Measurements from ENCODE around the gene B4GALNT3. TPM values are rescaled to one million over a fixed set of nuclear protein-coding genes. Genes with fewer than 3 reads are reported as not detected.
A peak's percentile ranks its signal among the peaks of the same experiment; 100 is the strongest.

The B4GALNT3 gene
- total RNA-seq, 1 donor from 2014 or later: 4.2 TPM

DNA sequence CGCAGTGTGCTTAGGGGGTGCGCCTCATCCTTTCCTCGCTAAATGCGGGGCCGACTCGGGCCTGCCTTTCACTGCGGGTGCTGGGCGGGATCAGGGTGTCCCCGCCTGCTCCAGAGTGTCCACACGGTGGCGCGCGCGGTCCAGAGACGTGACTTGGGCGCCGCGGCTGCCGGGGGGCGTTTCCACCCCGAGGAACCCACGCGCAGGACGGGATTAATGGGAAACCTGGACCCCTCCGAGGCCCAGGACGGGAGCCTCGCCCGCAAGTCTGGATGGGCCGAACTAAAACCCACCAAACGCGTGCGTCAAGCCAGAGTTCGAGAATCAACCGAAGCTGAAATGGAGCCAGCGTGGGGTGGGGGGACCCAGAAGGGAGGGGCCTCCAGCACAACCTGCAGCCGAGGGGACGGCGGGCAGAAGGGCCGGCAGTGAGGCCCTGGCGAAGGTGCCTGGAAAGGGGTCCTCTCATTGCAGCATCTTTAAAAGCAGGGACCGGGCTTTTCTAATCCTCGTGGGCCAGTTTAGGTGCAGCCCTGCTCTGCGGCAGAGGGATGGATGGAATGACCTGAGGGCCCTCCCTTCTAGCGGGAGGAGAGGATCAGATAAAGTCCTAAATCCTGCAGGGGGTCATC is 110.2 kb downstream of the B4GALNT3 start:
- Histone ChIP-seq H3K27me3 (ENCODE audit: control insufficient read depth in 3 of 3, insufficient read depth in 3 of 3, low read length in 3 of 3) (no peaks in the 10 kb centered on the region), H3K36me3 (ENCODE audit: control insufficient read depth in 3 of 3, insufficient read depth in 3 of 3, low read length in 3 of 3) (no peaks in the 10 kb centered on the region), H3K4me3 (ENCODE audit: low read length in 3 of 3) (peak overlapping the region; percentile 75 to 84 (median 79)), H3K27ac (ENCODE audit: low read depth, low read length) (peak overlapping the region; percentile 90), H3K9ac (ENCODE audit: low read depth in 1 of 3, low read length in 3 of 3) (peak overlapping the region; percentile 79 to 93 (median 81)), H3K9me3 (ENCODE audit: control insufficient read depth in 3 of 3, low read length in 3 of 3) (no peaks in the 10 kb centered on the region), H3K4me1 (ENCODE audit: control insufficient read depth in 3 of 3, insufficient read depth in 3 of 3, low read length in 3 of 3) (peaks cover 27 to 29% (median 28%) of the 10 kb centered on the region in 3 donors)

GRCh38 chr12:570435-570920 is 110.7 kb downstream of the B4GALNT3 start:
- no peaks in the 10 kb centered on the region for H3K36me3 ChIP-seq (ENCODE audit: control insufficient read depth in 3 of 3, insufficient read depth in 3 of 3, low read length in 3 of 3)
- peak overlapping the region; percentile 90 for H3K27ac ChIP-seq (ENCODE audit: low read depth, low read length)
- H3K9me3 ChIP-seq (ENCODE audit: control insufficient read depth in 3 of 3, low read length in 3 of 3): no peaks in the 10 kb centered on the region
- H3K9ac ChIP-seq (ENCODE audit: low read depth in 1 of 3, low read length in 3 of 3): peak overlapping the region; percentile 79 to 93 (median 81)
- peaks cover 31 to 33% (median 32%) of the 10 kb centered on the region in 3 donors for H3K4me1 ChIP-seq (ENCODE audit: control insufficient read depth in 3 of 3, insufficient read depth in 3 of 3, low read length in 3 of 3)
- no peaks in the 10 kb centered on the region for H3K27me3 ChIP-seq (ENCODE audit: control insufficient read depth in 3 of 3, insufficient read depth in 3 of 3, low read length in 3 of 3)
- peak overlapping the region; percentile 75 to 84 (median 79) for H3K4me3 ChIP-seq (ENCODE audit: low read length in 3 of 3)

DNA sequence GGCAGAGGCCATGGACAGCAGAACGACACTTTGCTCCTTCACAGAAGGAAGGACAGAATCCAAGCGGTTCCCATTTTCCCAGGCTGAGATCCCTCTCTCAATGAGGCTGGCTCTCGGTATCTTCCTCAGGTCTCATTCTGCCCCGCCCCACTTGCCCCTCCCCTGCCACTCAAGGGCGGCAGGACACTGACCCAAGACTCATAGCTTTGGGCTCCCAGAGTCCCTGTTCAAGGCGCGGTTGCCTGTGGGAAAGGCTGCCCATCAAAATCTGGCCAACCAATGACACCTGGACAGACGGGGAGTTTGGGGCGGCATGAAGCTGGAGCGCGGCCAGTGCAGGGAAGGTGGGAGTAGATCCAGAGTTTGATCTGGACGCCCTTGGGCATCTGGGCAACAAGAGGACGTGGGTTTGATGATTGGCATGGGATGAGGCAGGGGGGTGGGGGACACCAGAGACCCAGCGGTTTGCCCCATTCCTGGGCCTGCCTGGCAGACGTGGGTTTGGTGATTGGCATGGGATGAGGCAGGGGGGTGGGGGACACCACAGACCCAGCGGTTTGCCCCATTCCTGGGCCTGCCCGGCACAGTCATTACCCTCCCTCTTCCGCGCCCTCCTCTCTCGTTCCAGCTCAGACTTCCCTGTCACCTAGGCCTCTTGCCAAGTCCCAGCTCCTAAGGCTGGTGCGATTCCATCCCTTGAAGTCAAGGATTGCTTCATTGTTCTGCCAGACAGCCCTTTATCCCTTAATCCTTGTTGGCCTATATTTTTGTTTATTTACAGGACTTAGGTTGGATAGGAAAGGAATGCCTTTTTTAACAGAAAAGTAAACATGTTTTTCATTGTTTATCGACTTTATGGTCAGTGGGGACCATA is 111.4 kb downstream of the B4GALNT3 start:
- Histone ChIP-seq H3K9me3 (ENCODE audit: control insufficient read depth in 3 of 3, low read length in 3 of 3) (no peaks in the 10 kb centered on the region), H3K27ac (ENCODE audit: low read depth, low read length) (peak overlapping the region; percentile 90), H3K27me3 (ENCODE audit: control insufficient read depth in 3 of 3, insufficient read depth in 3 of 3, low read length in 3 of 3) (no peaks in the 10 kb centered on the region), H3K9ac (ENCODE audit: low read depth in 1 of 3, low read length in 3 of 3) (peak overlapping the region; percentile 79 to 93 (median 81)), H3K36me3 (ENCODE audit: control insufficient read depth in 3 of 3, insufficient read depth in 3 of 3, low read length in 3 of 3) (no peaks in the 10 kb centered on the region), H3K4me1 (ENCODE audit: control insufficient read depth in 3 of 3, insufficient read depth in 3 of 3, low read length in 3 of 3) (peaks cover 38 to 40% (median 38%) of the 10 kb centered on the region in 3 donors), H3K4me3 (ENCODE audit: low read length in 3 of 3) (peak overlapping the region; percentile 75 to 84 (median 79))

- Histone ChIP-seq H3K27me3 (ENCODE audit: control insufficient read depth in 3 of 3, insufficient read depth in 3 of 3, low read length in 3 of 3) (no peaks in the 10 kb centered on the region), H3K27ac (ENCODE audit: low read depth, low read length) (peak overlapping the region; percentile 90), H3K4me3 (ENCODE audit: low read length in 3 of 3) (peak overlapping the region; percentile 14 to 84 (median 75))
These were observed 112.2 kb downstream of the B4GALNT3 start for GRCh38 chr12:571795-572531.

DNA sequence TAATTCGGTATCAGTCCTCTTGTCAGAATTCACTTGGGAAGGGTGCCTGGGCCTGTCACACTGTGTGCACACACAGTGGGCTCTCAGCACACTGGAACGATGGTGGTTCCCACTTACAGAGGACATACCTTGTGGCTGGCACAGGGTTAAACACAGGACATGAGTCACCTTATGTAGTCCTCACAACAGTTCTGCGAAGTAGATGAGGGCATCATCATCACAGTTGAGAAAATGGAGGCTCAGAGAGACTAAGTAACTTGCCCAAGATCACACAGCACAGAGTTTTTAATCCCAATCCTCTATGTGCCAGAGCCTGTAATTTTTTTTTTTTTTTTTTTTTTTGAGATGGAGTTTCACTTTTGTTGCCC is 112.8 kb downstream of the B4GALNT3 start:
- no peak overlapping the region for H3K4me3 ChIP-seq (ENCODE audit: low read length in 3 of 3)
- H3K27ac ChIP-seq (ENCODE audit: low read depth, low read length): peak overlapping the region; percentile 90
- H3K9ac ChIP-seq (ENCODE audit: low read depth in 1 of 3, low read length in 3 of 3): peak overlapping the region; percentile 43 to 93 (median 64)
- no peaks in the 10 kb centered on the region for H3K36me3 ChIP-seq (ENCODE audit: control insufficient read depth in 3 of 3, insufficient read depth in 3 of 3, low read length in 3 of 3)
- peaks cover 44 to 48% (median 45%) of the 10 kb centered on the region in 3 donors for H3K4me1 ChIP-seq (ENCODE audit: control insufficient read depth in 3 of 3, insufficient read depth in 3 of 3, low read length in 3 of 3)
- no peaks in the 10 kb centered on the region for H3K27me3 ChIP-seq (ENCODE audit: control insufficient read depth in 3 of 3, insufficient read depth in 3 of 3, low read length in 3 of 3)
- no peaks in the 10 kb centered on the region for H3K9me3 ChIP-seq (ENCODE audit: control insufficient read depth in 3 of 3, low read length in 3 of 3)

More at GRCh38 chr12:571795-572531, 112.2 kb downstream of the B4GALNT3 start:
- no peaks in the 10 kb centered on the region for H3K9me3 ChIP-seq (ENCODE audit: control insufficient read depth in 3 of 3, low read length in 3 of 3)
- peaks cover 44 to 48% (median 45%) of the 10 kb centered on the region in 3 donors for H3K4me1 ChIP-seq (ENCODE audit: control insufficient read depth in 3 of 3, insufficient read depth in 3 of 3, low read length in 3 of 3)
- no peaks in the 10 kb centered on the region for H3K36me3 ChIP-seq (ENCODE audit: control insufficient read depth in 3 of 3, insufficient read depth in 3 of 3, low read length in 3 of 3)
- peak overlapping the region; percentile 43 to 93 (median 64) for H3K9ac ChIP-seq (ENCODE audit: low read depth in 1 of 3, low read length in 3 of 3)

GRCh38 chr12:573232-573631 is 113.5 kb downstream of the B4GALNT3 start:
- H3K36me3 ChIP-seq (ENCODE audit: control insufficient read depth in 3 of 3, insufficient read depth in 3 of 3, low read length in 3 of 3): no peaks in the 10 kb centered on the region
- H3K9ac ChIP-seq (ENCODE audit: low read depth in 1 of 3, low read length in 3 of 3): no peak overlapping the region
- H3K4me3 ChIP-seq (ENCODE audit: low read length in 3 of 3): no peak overlapping the region
- no peaks in the 10 kb centered on the region for H3K9me3 ChIP-seq (ENCODE audit: control insufficient read depth in 3 of 3, low read length in 3 of 3)
- H3K27me3 ChIP-seq (ENCODE audit: control insufficient read depth in 3 of 3, insufficient read depth in 3 of 3, low read length in 3 of 3): no peaks in the 10 kb centered on the region
- peaks cover 44 to 50% (median 45%) of the 10 kb centered on the region in 3 donors for H3K4me1 ChIP-seq (ENCODE audit: control insufficient read depth in 3 of 3, insufficient read depth in 3 of 3, low read length in 3 of 3)
- H3K27ac ChIP-seq (ENCODE audit: low read depth, low read length): no peak overlapping the region

GRCh38 chr12:574475-575128 is 114.9 kb downstream of the B4GALNT3 start:
- H3K4me1 ChIP-seq (ENCODE audit: control insufficient read depth in 3 of 3, insufficient read depth in 3 of 3, low read length in 3 of 3): peaks cover 50 to 58% (median 57%) of the 10 kb centered on the region in 3 donors
- no peak overlapping the region for H3K9ac ChIP-seq (ENCODE audit: low read depth in 1 of 3, low read length in 3 of 3)
- no peaks in the 10 kb centered on the region for H3K36me3 ChIP-seq (ENCODE audit: control insufficient read depth in 3 of 3, insufficient read depth in 3 of 3, low read length in 3 of 3)
- H3K27ac ChIP-seq (ENCODE audit: low read depth, low read length): peak overlapping the region; percentile 54
- no peaks in the 10 kb centered on the region for H3K9me3 ChIP-seq (ENCODE audit: control insufficient read depth in 3 of 3, low read length in 3 of 3)
- no peak overlapping the region for H3K4me3 ChIP-seq (ENCODE audit: low read length in 3 of 3)
- H3K27me3 ChIP-seq (ENCODE audit: control insufficient read depth in 3 of 3, insufficient read depth in 3 of 3, low read length in 3 of 3): no peaks in the 10 kb centered on the region

- peak overlapping the region; percentile 54 for H3K27ac ChIP-seq (ENCODE audit: low read depth, low read length)
- H3K4me1 ChIP-seq (ENCODE audit: control insufficient read depth in 3 of 3, insufficient read depth in 3 of 3, low read length in 3 of 3): peaks cover 48 to 54% (median 53%) of the 10 kb centered on the region in 3 donors
- no peaks in the 10 kb centered on the region for H3K9me3 ChIP-seq (ENCODE audit: control insufficient read depth in 3 of 3, low read length in 3 of 3)
- no peaks in the 10 kb centered on the region for H3K36me3 ChIP-seq (ENCODE audit: control insufficient read depth in 3 of 3, insufficient read depth in 3 of 3, low read length in 3 of 3)
- H3K27me3 ChIP-seq (ENCODE audit: control insufficient read depth in 3 of 3, insufficient read depth in 3 of 3, low read length in 3 of 3): no peaks in the 10 kb centered on the region
- no peak overlapping the region for H3K4me3 ChIP-seq (ENCODE audit: low read length in 3 of 3)
- H3K9ac ChIP-seq (ENCODE audit: low read depth in 1 of 3, low read length in 3 of 3): peak overlapping the region in 1 of 3 donors; percentile 8
These were observed 115.4 kb downstream of the B4GALNT3 start for GRCh38 chr12:575129-575502.

GRCh38 chr12:575948-576614 is 116.3 kb downstream of the B4GALNT3 start:
- Histone ChIP-seq H3K4me1 (ENCODE audit: control insufficient read depth in 3 of 3, insufficient read depth in 3 of 3, low read length in 3 of 3) (peaks cover 39 to 51% (median 50%) of the 10 kb centered on the region in 3 donors), H3K27ac (ENCODE audit: low read depth, low read length) (peak overlapping the region; percentile 54), H3K9me3 (ENCODE audit: control insufficient read depth in 3 of 3, low read length in 3 of 3) (no peaks in the 10 kb centered on the region), H3K27me3 (ENCODE audit: control insufficient read depth in 3 of 3, insufficient read depth in 3 of 3, low read length in 3 of 3) (no peaks in the 10 kb centered on the region), H3K36me3 (ENCODE audit: control insufficient read depth in 3 of 3, insufficient read depth in 3 of 3, low read length in 3 of 3) (no peaks in the 10 kb centered on the region), H3K4me3 (ENCODE audit: low read length in 3 of 3) (peak overlapping the region; percentile 43 to 58 (median 56)), H3K9ac (ENCODE audit: low read depth in 1 of 3, low read length in 3 of 3) (peak overlapping the region; percentile 43 to 78 (median 59))
